Measurements from ENCODE around the gene PSD2. TPM values are rescaled to one million over a fixed set of nuclear protein-coding genes. Genes with fewer than 3 reads are reported as not detected.

The PSD2 gene
- total RNA-seq, 1 experiment from 2014 or later = 0.22 TPM

- no peaks in the 10 kb centered on the region for H3K23me2 ChIP-seq (ENCODE audit: insufficient read length, low read depth, low read length, poor library complexity, severe bottlenecking)
- no peak overlapping the region for H2BK5ac ChIP-seq (ENCODE audit: insufficient read length, low read length)
- no peak overlapping the region for H3K4ac ChIP-seq (ENCODE audit: low read depth, low read length)
- no peak for DNase-seq
- H3K23ac ChIP-seq (ENCODE audit: insufficient read length, low read depth, low read length) = no peak overlapping the region
- peak overlapping the region; percentile 17; the same call in 1 of the 2 replicates for H3K14ac ChIP-seq (ENCODE audit: insufficient read depth, low read length)
- no peaks in the 10 kb centered on the region for H3K9me3 Mint-ChIP-seq
- H2BK20ac ChIP-seq (ENCODE audit: low read depth, low read length, poor library complexity, severe bottlenecking) = no peak overlapping the region
- no CpG with 5 or more reads among the region's 4 CpGs for WGBS (ENCODE audit: extremely low coverage, insufficient read length, low lambda C conversion rate)
- no peaks in the 10 kb centered on the region for H3K4me1 Mint-ChIP-seq
- no peak overlapping the region for H2AK5ac ChIP-seq (ENCODE audit: insufficient read length, low read length)
- no peak overlapping the region for H3K9ac ChIP-seq (ENCODE audit: extremely low read depth, insufficient read length, low read length)
- no peak overlapping the region for H3T11ph ChIP-seq (ENCODE audit: low read length)
- H3K79me1 ChIP-seq (ENCODE audit: insufficient read depth, low read depth, low read length, poor library complexity, severe bottlenecking) = no peaks in the 10 kb centered on the region
- no peak overlapping the region for H3K4me2 ChIP-seq (ENCODE audit: insufficient read depth, insufficient read length, low read length)
- H2BK12ac ChIP-seq (ENCODE audit: insufficient read length, low read depth, low read length) = no peak overlapping the region
- H3K27ac Mint-ChIP-seq = no peak overlapping the region
- no peaks in the 10 kb centered on the region for H4K20me1 ChIP-seq (ENCODE audit: control insufficient read depth, insufficient read depth, insufficient read length)
- no peak overlapping the region for H3K27ac ChIP-seq (ENCODE audit: insufficient read length, low read depth, low read length)
- H3K18ac ChIP-seq (ENCODE audit: insufficient read length, low read depth, low read length) = no peak overlapping the region
- H2BK15ac ChIP-seq (ENCODE audit: low read depth, low read length) = no peak overlapping the region
- no peak overlapping the region for H3K4me3 Mint-ChIP-seq
- H4K5ac ChIP-seq (ENCODE audit: insufficient read length, low read depth, low read length) = no peak overlapping the region
- no peaks in the 10 kb centered on the region for H3K9me3 ChIP-seq (ENCODE audit: control insufficient read depth, low read depth, low read length)
- peaks cover 29% of the 10 kb centered on the region for H3K27me3 Mint-ChIP-seq (ENCODE audit: low read depth)
- H3K36me3 Mint-ChIP-seq (ENCODE audit: insufficient read depth in 1 of 3, low read depth in 3 of 3) = no peaks in the 10 kb centered on the region
- H4K91ac ChIP-seq (ENCODE audit: insufficient read length, low read depth, low read length) = no peak overlapping the region
- H3K79me2 ChIP-seq (ENCODE audit: insufficient read depth, low read length) = no peaks in the 10 kb centered on the region
- TF ChIP-seq CTCF (conservative IDR thresholded peaks at IDR 0.05) = no peak
- no peak overlapping the region for H2BK120ac ChIP-seq (ENCODE audit: low read depth, low read length, poor library complexity, severe bottlenecking)
- H3K56ac ChIP-seq (ENCODE audit: insufficient read length, low read depth, low read length) = no peak overlapping the region
- no peaks in the 10 kb centered on the region for H3K4me1 ChIP-seq (ENCODE audit: insufficient read depth, low read length)
- H2AFZ ChIP-seq (ENCODE audit: low read length) = no peak overlapping the region
- H3K27me3 ChIP-seq (ENCODE audit: insufficient read depth, low read length) = no peaks in the 10 kb centered on the region; the same call in 1 of the 2 replicates
- H4K8ac ChIP-seq (replicated peaks; ENCODE audit: insufficient read length, low read depth, low read length) = no peak overlapping the region
These were observed 61.1 kb downstream of the PSD2 start for GRCh38 chr5:139856714-139857113.

Data from H9 (cell line).